ENCODE measurements around the gene GSN. TPM values are rescaled to one million over a fixed set of nuclear protein-coding genes. Genes with fewer than 3 reads are reported as not detected.
A peak's percentile ranks its signal among the peaks of the same experiment; 100 is the strongest.

The GSN gene
- total and polyA plus RNA-seq, 2 of the 13 experiments (the other 11 are each of a cell fraction or from before 2014, with no cell fraction given), result 294 to 307 TPM

GRCh38 chr9:121328876-121329681, 61.1 kb downstream of the GSN start (continued):
- TF ChIP-seq ZNF878 (CRISPR knock-in tag; IDR thresholded peaks at IDR 0.05) (no peak), FOSL2 (CRISPR knock-in tag; IDR thresholded peaks at IDR 0.05) (no peak), SRSF1 (optimal IDR thresholded peaks at IDR 0.05; ENCODE audit: low read depth, low read length) (no peak), CREB3 (CRISPR knock-in tag; IDR thresholded peaks at IDR 0.05) (no peak), ATF7 (IDR thresholded peaks at IDR 0.05) (peak; percentile 70), ATF7 (CRISPR knock-in tag; IDR thresholded peaks at IDR 0.05) (no peak), PLSCR1 (CRISPR knock-in tag; IDR thresholded peaks at IDR 0.05; ENCODE audit: borderline replicate concordance) (no peak), SIN3B (IDR thresholded peaks at IDR 0.05; ENCODE audit: low read length) (no peak), ZSCAN31 (CRISPR knock-in tag; IDR thresholded peaks at IDR 0.05; ENCODE audit: low read depth) (no peak), ATRX (CRISPR knock-in tag; IDR thresholded peaks at IDR 0.05; ENCODE audit: borderline replicate concordance) (no peak), MYC (CRISPR knock-in tag; IDR thresholded peaks at IDR 0.05; ENCODE audit: borderline replicate concordance) (no peak)
- TF ChIP-seq, protein P1, sequence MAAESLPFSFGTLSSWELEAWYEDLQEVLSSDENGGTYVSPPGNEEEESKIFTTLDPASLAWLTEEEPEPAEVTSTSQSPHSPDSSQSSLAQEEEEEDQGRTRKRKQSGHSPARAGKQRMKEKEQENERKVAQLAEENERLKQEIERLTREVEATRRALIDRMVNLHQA (CRISPR knock-in tag; IDR thresholded peaks at IDR 0.05), result no peak
- TF ChIP-seq, protein P2, sequence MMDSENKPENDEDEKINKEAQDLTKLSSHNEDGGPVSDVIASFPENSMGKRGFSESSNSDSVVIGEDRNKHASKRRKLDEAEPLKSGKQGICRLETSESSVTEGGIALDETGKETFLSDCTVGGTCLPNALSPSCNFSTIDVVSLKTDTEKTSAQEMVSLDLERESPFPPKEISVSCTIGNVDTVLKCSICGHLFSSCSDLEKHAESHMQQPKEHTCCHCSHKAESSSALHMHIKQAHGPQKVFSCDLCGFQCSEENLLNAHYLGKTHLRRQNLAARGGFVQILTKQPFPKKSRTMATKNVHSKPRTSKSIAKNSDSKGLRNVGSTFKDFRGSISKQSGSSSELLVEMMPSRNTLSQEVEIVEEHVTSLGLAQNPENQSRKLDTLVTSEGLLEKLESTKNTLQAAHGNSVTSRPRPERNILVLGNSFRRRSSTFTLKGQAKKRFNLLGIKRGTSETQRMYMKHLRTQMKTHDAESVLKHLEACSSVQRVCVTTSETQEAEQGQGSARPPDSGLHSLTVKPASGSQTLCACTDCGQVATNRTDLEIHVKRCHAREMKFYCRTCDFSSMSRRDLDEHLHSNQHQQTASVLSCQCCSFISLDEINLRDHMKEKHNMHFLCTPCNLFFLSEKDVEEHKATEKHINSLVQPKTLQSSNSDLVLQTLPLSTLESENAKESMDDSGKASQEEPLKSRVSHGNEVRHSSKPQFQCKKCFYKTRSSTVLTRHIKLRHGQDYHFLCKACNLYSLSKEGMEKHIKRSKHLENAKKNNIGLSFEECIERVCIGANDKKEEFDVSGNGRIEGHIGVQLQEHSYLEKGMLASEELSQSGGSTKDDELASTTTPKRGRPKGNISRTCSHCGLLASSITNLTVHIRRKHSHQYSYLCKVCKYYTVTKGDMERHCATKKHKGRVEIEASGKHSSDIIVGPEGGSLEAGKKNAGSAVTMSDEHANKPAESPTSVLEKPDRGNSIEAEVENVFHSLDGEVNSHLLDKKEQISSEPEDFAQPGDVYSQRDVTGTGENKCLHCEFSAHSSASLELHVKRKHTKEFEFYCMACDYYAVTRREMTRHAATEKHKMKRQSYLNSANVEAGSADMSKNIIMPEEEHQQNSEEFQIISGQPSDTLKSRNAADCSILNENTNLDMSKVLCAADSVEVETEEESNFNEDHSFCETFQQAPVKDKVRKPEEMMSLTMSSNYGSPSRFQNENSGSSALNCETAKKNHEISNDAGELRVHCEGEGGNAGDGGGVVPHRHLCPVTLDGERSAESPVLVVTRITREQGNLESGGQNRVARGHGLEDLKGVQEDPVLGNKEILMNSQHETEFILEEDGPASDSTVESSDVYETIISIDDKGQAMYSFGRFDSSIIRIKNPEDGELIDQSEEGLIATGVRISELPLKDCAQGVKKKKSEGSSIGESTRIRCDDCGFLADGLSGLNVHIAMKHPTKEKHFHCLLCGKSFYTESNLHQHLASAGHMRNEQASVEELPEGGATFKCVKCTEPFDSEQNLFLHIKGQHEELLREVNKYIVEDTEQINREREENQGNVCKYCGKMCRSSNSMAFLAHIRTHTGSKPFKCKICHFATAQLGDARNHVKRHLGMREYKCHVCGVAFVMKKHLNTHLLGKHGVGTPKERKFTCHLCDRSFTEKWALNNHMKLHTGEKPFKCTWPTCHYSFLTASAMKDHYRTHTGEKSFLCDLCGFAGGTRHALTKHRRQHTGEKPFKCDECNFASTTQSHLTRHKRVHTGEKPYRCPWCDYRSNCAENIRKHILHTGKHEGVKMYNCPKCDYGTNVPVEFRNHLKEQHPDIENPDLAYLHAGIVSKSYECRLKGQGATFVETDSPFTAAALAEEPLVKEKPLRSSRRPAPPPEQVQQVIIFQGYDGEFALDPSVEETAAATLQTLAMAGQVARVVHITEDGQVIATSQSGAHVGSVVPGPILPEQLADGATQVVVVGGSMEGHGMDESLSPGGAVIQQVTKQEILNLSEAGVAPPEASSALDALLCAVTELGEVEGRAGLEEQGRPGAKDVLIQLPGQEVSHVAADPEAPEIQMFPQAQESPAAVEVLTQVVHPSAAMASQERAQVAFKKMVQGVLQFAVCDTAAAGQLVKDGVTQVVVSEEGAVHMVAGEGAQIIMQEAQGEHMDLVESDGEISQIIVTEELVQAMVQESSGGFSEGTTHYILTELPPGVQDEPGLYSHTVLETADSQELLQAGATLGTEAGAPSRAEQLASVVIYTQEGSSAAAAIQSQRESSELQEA (CRISPR knock-in tag; IDR thresholded peaks at IDR 0.05; ENCODE audit: not compliant biosample characterization), result no peak
- TF ChIP-seq, protein P3, sequence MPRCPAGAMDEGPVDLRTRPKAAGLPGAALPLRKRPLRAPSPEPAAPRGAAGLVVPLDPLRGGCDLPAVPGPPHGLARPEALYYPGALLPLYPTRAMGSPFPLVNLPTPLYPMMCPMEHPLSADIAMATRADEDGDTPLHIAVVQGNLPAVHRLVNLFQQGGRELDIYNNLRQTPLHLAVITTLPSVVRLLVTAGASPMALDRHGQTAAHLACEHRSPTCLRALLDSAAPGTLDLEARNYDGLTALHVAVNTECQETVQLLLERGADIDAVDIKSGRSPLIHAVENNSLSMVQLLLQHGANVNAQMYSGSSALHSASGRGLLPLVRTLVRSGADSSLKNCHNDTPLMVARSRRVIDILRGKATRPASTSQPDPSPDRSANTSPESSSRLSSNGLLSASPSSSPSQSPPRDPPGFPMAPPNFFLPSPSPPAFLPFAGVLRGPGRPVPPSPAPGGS (CRISPR knock-in tag; IDR thresholded peaks at IDR 0.05), result no peak

Measured in HepG2 (cell line).